ENCODE results near the gene FXYD6.

The FXYD6 gene

DNA sequence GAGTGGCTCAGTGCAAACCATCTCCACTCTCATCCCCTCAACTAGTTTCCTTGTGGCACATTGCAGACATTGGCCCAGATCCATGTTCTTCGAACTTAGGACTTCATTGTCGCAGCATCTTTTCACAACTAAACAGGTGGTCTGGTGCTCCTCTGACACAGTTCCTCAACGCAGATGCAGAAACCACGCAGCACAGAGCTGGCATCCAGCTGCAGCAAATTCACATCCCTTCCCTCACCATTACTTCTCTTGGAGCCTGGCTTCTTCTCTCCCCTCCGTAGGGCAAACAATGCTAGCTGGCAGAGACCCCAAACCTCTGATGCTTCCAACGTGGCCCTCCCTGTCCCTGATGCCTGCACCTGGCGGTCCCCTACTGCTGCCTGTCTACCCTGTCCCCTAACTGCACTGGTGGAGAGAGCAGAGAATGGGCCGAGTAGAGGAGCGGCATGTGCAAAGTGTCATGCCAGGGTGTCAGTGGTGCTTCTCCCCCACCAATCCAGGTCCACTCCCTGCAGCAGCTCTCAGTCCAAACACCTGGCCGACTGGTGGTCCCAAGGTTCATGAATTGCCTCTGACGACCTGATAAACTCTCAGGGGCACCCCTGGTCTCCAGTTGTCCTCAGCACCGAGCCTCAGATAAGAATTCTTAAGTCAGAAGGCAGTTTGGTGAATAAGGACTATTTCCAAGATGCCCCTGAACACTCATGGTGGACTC lies 34.6 kb upstream of the FXYD6 start:
- DNase-seq (ENCODE audit: low read depth in 2 of 2): no peak

DNA sequence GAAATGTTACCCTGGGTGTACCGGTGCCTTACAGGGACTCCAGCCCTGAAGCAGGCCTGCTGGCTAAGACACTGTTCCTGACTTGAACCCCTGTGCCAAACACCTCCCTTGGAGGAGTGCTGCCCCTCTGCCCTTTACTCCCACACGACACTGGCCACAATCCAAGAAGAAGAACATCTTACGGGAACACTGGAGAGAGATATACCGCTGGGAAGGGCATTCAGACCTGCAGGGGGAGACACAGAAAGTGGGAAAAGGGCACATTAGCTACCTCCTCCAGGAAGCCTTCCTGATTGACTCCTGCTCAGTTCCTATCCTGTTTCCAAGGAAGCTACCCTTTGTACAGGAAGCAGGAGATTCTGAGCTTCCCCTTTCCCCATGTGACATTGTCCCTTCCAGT lies 34.1 kb upstream of the FXYD6 start:
- no peak for DNase-seq (ENCODE audit: low read depth in 2 of 2)

DNA sequence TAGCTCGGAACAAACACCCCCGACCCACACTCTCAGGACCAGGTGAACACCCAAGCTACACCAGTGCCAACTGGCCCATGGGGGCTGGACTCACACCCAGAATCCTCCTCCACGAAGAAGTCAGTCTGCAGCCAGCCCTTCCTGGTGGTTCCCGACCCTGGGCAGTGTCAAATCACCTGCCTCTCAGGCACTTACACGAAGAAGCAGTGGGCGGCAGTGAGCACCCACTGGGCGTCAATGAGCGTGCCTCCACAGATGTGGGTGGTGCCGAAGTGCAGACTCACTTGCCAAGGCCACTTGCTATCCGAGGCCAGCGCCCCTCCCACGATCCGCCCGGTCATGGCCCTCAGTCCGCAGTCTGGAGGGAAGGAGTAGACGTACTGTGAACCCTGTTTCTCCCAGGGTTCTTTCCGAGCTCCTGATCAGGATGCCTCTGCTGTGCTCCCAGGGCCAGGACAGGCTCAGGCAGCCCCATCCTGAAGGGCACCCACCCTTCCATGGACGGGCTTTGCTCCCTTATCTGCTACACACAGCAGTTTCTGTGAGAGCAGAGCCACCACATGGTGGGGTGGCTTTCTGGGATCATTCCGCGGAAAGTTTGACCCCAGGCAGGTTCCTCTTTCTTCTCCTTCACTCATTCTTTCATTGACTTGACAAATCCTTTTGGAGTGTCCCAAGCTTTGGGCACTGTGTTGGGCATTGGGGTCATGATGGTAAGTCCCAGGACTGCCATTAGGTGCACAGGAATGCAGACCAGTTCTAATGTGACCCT lies 33.3 kb upstream of the FXYD6 start:
- DNase-seq (ENCODE audit: low read depth in 2 of 2): no peak

DNA sequence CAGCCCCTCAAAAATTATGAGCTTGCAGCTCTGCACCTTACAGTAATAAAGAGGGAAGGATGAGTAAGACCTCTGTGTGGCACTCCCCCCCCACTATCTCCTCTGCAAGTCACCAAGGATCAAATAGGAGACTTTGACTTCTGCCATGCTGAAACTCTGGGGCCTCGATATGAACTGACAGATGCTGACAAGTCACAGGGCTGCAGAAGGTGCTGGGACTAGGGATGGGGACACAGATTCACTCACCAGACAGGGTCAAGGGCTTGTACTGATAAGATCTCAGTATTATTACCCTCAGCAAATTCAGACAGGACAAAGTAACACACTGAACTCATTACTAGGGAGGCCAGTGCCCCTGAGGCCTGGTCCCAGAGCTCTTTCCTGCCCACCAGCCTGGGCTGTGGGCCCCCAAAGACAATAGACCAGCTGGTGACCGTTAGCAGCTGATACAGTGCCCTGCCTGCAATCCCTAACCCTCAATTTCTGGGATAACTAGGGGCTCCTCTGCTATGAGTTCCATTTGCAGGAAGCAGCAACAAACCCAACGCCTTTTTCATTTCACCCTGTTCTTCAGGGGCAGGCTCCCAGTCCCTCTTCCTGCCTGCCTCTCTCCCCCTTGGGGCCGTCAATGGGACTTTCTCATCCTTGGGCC lies 32.6 kb upstream of the FXYD6 start:
- no peak for DNase-seq (ENCODE audit: low read depth in 2 of 2)

DNA sequence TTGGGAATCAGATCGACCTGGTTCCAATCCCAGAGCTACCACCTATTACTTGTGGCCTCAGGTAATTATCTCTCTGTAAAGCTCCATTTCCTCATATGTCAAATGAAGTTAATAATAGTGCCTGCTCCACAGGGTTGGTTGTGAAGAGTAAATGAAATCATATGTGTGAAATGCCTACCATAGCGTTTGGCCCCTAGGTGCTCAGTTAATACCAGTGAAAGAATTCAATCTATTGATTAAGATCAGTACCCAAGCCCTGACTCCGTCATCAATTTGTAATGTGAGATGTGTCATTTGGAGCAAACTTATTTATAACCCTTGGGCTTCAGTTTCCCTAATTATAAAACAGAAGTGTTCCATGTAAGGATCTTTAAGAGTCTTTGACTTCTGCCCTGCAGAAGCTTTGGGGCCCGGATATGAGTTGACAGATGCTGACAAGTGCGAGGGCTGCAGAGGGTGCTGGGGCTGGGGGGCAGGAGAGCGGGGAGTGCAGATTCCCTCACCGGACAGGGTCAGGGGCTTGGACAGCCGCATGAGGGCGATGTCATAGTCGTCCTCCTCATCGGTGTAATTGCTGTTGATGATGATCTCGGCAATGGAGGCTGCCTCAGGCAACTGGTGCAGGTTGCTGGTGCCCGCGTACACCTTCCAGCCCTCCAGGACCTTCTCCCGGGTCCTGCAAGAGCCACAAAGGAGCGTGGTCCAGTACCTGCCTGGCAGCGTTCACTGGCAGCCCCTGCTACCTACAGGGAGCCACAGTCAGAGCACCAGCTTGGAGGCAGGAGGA lies 31.8 kb upstream of the FXYD6 start:
- DNase-seq (ENCODE audit: low read depth in 2 of 2): no peak

DNA sequence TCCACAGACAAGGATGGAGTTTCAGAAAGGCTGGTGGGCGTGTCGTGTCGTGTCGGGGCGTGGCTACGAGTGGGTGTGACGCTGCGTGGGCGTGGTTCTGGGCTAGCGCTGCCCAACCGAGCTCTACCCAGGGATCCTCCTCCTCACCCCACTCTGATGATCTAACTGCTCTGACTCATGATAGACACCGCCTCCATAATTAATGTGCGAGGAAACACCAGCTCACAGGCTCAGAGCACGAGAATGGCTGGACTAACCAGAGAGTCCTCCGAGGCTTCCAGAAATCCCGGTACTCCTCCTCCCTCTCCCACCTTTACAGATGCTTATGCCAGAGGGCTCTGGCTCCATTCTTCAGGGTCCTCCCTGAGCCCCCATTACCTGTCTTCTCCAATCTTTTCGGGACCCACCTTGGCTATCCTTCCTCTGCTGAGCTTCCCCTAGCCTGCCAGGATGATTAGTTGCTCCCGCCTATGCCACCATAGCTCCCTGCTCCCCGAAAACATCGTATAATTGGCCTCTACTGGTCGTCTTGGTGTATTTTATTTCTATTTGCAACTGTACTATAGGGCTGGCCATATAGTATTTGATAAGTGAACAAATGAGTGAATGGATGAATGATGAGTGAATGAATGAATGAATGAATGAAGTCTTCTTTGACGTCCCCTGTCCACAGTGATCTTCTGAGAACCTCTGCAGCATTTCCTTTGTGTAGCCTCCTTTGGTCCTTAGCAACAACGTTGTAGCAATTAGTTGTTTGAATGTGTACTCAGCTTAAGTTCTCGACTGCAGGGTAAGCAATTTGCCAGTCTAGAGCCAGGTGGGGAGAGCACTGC lies 31.0 kb upstream of the FXYD6 start:
- DNase-seq (ENCODE audit: low read depth in 2 of 2): peak; percentile 51 to 65

DNA sequence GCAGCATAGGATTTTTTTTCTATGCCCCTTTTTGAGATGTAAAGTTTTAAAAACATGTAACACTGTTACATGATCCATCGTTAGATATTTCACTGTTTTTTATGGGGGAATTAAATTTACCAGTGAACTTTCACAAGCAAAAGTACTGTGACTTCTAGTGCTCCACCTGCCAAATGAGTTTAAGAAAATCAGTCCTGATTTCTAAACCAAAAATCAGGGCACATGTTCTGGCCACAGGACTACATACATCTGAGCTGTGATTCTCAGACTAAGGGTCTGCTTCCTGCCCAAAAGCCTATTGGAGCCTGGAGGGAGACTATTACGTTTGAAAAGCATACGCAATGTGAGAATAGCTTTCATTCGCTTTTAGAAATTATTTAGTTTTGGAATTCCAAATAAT lies 30.3 kb upstream of the FXYD6 start:
- no peak for DNase-seq (ENCODE audit: low read depth in 2 of 2)

DNA sequence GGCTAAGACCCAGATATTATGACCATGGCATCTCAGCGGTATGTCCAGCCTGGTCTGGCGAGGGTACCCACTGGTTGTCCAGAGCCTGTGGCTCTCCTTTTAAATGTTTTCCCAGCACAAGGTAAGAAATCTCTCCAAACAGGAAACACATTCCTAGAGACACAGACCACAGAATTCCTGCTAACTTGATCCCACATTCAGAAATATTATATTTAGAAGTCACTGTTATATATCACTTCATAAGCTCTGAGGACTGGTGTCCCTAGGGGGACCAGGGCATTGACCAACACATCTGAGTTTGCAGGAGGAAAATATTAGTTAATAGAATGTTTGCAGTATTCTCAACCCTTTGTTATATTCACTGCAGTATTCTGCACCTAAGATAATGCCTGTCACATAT lies 29.7 kb upstream of the FXYD6 start:
- no peak for DNase-seq (ENCODE audit: low read depth in 2 of 2)

DNA sequence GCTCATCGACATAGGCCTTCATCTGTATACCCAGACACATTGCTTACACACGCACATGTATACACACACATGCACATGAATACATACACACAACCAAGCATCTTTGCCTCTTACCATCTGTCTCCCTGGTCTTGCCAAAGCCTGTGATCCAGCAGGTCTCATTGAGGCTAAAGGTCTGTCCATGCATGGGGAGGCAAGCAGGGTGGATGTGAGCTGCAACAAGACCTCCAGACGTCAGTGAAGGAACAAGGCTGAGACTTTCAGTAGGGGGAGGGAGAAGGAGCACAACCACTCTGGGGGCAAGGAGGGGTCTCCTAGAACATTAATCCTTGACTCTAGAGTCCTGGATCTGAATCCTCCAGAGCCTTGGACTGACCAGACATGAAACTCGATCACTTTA lies 29.1 kb upstream of the FXYD6 start:
- no peak for DNase-seq (ENCODE audit: low read depth in 2 of 2)

DNA sequence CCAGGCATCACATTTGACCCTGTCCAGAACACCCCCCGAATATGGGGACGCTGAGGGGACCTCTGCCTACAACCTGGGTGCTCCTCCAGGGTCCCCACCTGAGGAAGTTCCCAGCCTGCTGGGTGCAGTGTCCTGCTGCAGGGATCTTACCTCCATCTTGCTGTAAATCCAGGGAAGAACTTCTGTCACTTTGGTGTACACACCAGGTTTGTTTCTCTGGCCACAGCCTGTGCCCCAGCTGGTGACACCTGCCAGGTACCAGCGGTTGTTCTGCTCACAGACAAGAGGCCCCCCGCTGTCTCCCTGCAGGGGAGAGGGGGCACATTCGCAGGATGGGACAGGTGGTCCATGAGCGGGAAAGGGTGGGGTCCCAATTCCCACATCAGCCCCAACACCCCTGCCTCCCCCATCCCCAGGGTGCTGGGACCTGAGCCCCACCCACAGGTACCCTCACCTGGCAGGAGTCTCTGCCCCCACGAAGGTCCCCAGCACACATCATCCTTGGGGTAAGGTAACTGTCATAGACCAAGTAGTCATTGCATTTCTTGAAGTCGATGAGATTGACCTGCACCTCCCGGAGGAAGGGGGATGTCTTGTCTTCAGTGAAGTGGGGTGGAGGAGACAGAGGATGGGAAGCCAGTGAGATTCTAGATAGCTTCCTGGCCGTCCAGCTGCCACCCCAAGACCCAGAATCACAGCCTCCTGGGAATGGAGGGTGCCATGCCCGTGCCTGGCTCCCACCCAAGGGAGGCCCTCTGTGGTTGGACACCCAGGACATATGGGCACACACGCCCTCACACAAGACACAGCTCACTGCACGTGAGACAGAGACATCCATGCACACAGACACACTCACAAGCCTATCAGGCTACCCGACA lies 27.3 kb upstream of the FXYD6 start:
- no peak for DNase-seq (ENCODE audit: low read depth in 2 of 2)

DNA sequence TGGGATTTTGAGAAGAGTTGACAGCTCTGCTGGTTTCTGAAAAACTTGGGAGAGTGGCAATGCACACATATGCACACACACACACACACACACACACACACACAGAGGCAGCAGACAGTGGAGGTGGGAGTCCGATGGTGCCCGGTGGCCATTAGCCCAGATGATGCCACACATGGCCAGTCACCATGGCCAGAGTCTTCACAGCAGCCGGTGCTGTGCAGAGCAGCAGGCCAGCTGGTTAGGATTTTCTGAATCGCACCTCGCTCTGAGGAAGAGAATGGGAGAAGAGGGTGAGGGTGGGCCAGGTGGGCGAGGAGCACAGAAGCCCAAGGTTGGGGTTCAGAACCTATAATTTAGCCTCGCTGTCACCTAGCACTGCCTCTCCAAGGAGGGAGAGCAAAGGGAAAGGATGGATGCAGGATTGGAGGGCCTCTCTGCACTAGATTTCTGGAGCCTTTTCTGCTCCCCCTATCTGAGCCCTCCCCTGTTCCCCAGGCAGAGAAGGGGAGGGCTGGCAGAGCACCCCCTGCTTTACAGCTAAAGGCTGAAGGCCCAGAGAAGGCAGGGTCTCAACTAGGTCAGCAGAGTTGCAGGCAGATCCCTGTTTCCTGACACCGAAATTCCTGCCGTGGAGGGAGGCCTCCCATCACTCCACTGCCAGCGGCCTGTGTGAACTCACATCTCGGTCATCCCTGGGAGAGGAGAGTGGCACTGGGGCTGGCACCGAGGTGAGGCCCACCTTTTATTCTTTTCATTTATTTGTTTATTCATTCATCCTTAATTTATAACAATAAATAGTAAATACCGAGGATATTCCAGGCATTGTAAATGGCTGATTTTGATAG lies 25.8 kb upstream of the FXYD6 start:
- no peak for DNase-seq (ENCODE audit: low read depth in 2 of 2)

DNA sequence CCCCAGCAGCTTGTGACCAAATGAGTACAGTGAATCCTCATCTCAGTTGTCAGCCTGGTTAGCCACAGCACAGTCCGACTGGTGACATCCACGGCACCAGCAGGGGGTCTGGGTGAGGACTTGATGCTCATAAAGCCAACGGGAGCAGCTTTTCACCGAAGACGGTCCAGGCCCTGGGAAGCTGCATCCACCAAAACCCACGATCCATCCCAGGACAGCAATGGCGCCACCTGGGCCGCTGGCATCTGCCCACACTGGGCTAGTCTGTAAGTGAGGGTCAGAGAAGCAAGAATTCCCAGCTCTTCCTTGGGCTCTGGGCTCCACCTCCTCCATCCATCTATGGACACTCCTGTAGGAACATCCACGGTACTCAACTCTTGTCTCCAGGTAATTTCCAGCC lies 25.1 kb upstream of the FXYD6 start:
- no peak for DNase-seq (ENCODE audit: low read depth in 2 of 2)

DNA sequence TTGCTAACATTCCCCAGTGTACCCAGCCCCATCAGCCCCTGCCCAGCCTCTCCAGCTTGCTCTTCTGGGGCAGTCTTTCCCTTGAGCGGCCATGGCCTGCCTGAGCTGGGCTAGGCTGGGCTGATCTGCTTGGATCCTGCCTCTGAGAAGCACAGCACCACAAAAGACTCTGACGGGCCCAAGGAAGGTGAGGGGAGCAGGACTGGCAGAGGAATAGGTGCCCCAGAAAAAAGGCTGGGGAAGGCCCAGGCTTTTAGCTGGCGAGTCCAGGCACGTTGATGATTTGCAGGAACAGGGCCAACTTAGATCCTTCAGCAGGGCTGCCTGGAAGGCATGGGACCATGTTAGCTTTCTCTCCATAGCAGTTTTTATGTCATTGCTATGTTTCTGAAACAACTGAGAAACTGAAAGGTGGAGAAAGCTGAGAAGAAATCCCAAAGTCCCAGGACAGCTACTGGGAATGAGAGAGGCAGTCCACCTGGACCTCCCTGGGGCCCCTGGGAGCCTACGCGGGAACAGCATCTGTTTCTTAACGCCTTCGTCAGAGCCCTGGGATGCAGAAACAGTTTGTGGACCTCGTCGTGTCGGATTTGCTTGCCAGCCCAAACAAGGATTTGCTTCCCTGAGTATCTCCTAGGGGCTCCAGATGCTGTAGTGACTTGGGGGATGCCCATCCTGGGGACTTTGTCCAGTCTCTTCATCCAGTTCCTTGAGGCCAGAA lies 24.4 kb upstream of the FXYD6 start:
- no peak for DNase-seq (ENCODE audit: low read depth in 2 of 2)

DNA sequence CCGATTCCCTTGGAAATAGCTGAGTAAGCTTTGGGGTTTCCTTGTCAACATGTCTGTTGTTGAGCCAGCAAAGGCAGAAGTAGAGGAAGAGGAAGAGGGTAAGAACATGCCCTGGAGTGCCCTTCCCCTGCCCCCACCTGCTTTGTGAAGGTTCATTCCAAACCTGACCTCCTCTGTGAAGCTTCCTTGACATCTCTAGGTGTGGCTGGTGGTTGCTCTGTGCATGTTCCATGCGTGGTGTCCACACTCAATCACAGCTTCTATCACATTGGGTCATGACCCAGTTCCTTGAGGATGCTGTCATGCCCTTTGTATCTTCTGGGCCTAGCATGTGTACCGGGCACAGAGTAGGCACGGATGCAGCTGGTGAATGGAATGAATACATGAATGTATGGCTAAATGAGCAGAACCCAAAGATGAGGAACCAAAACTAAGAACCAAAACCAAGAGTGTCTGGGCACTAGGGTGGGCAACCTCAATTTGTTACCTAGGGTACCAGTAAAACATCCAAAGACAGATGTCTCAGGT lies 23.7 kb upstream of the FXYD6 start:
- no peak for DNase-seq (ENCODE audit: low read depth in 2 of 2)

DNA sequence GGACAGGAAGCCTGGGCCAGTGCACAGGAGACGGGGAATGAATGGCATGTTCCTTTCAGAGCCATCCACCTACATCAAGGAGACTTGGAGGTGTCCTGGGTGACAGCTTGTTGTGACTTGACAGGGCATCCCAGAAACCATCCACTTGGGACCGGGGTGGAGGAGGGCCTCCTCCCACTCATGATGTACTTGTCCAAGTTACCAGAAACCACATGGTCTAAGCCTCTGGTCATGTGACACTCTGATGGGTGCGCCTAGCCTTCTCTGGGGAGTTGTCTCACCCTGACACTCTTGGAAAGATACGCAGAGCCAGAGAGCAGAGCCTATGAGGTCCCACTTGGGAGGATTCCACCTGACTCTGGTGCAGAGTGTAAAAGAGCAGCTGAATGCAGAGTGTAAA lies 21.6 kb upstream of the FXYD6 start:
- DNase-seq (ENCODE audit: low read depth in 2 of 2): no peak

DNA sequence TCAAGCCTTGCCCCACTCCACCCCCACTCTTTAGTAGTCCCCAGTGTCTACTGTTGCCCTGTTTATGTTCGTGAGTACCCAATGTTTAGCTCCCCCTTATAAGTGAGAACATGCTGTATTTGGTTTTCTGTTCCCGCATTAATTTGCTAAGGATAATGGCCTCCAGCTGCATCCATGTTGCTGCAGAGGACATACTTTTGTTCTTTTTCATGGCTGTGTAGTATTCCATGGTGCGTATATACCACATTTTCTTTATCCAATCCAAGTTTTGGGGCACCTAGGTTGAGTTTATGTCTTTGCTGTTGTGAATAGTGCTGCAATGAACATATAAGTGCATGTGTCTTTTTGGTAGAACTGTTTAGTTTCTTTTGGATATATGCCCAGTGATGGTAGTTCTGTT lies 16.2 kb upstream of the FXYD6 start:
- DNase-seq (ENCODE audit: low read depth in 2 of 2): no peak

DNA sequence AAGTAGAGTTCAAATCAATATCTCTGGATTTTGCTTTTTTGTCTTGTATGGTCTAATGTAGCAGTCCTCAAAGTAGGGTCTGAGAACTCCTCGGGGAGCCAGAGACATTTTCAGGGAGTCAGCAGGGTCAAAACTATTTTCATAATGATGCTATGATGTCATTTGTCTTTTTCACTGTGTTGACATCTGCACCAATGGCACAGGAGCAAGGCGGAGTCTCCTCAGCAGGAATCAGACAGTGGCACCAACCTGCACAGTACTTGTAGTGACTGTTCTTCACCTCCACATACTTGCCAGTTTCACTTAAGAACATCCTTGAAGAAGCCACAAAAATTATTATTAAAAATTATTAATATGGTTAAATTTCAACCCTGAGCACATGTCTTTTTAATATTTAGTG lies 14.9 kb upstream of the FXYD6 start:
- DNase-seq (ENCODE audit: low read depth in 2 of 2): no peak

DNA sequence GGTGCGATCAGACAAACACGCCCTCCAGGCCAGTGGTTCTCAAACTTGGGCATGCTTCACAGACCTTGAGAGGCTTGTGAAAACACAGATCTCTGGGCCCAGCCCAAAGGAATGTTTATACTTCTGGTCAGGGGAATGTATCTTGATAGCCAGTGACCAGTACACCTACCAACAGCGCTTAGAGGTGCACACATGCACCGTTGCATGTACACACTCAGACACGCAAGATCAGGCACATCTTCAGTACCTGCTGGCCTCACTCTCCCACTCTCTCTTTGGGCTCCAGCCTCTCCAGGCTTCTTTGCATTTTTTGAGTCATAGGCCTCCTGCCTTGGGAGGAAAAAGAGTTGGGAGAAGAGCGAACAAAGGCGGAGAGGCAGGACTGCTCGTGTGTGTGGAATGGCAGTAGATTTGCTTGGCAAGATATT lies 11.7 kb upstream of the FXYD6 start:
- DNase-seq (ENCODE audit: low read depth in 2 of 2): no peak
